SH-SY5Y (cell line): ENCODE data around the gene PDRG1.

Source experiments
- GATA2 ChIP-seq: IDR thresholded peaks from 2 replicates; pipeline ENCODE4 v1.6.1; 2011; ENCODE audit warnings: mild to moderate bottlenecking, low read depth, low read length
- GATA3 ChIP-seq: IDR thresholded peaks from 2 replicates; pipeline ENCODE4 v1.6.1; 2011; ENCODE audit warnings: low read depth, mild to moderate bottlenecking, low read length, moderate library complexity

GRCh38 chr20:31969991-31970390, 18.1 kb upstream of the PDRG1 start:
- TF ChIP-seq GATA3 (no peak), GATA2 (no peak)
